ENCODE data around the gene APOL6. TPM values are rescaled to one million over a fixed set of nuclear protein-coding genes. Genes with fewer than 3 reads are reported as not detected.
A peak's percentile ranks its signal among the peaks of the same experiment; 100 is the strongest.

Gene APOL6
- total RNA-seq, 2 experiments from 2014 or later: 72.4 to 75.6 TPM

DNA sequence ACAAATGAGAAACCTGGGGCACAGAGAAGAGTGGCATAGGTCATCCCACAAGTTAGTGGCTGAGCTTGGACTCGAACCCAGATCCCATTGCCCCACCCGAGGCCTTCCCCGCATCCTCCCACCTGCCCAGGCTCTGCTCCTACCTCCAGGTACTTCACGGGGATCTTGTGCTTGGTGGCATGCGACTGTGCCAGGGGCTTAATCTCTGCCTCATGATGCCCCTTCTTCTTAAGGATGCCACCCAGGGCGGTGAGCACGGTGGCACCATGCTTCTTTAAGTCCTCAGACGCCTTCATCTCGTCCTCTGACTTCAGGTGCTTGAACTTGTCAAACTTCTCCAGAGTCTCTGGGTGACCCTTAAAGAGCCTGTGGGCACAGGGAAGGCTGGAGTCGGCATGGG is 37.5 kb upstream of the APOL6 start:
- Mint-ChIP-seq H3K27ac (no peak overlapping the region), H3K4me3 (no peak overlapping the region), H3K27me3 (peaks cover 8% of the 10 kb centered on the region), H3K9me3 (no peaks in the 10 kb centered on the region), H3K36me3 (ENCODE audit: low read depth) (no peaks in the 10 kb centered on the region), H3K4me1 (peaks cover 13% of the 10 kb centered on the region)
- ChIA-PET CTCF (no interaction called here), POLR2A (no interaction called here)
- no peak for DNase-seq

DNA sequence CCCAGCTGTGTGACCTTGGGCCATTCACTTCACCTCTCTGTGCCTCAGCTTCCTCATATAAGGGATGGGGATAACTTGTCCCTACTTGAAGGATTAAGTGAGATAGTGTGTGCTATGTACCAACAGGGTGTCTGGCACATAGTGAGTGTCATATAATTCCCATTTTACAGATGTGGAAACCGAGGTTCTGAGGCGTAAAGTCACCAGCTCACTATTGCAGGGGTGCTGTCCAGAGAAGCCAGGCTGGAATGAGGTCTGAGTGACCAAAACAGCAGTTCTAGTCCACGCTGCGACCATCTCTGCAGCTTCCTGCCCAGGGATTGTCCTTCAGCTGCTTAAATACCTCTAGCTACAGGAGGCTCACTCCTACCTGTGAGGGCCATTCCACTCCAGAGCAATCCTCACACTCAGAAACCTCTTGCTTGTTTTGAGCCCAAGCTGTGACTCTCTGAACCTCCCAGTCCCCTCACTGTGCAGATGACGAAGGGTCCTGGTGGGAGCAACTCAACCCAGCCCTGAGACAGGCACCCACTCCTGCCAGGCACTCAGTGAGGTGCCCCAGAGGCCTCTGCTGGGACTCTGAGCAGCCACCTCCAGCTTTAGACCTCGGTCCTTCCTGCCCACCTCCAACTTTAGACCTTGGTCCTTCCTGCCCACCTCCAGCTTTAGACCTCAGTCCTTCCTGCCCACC is 36.9 kb upstream of the APOL6 start:
- POLR2A ChIA-PET: interaction anchor here (0.7 kb wide), 1 partner anchor 72 kb away, joined by 3 read pairs; no protein-coding TSS in a partner anchor
- Mint-ChIP-seq H3K4me1 (peaks cover 19% of the 10 kb centered on the region), H3K9me3 (no peaks in the 10 kb centered on the region), H3K27ac (peak overlapping the region; percentile 28), H3K4me3 (no peak overlapping the region), H3K36me3 (ENCODE audit: low read depth) (no peaks in the 10 kb centered on the region), H3K27me3 (peaks cover 8% of the 10 kb centered on the region)
- CTCF ChIA-PET: interaction anchor here (0.6 to 1.7 kb wide), 3 partner anchors 260 to 454 kb away, joined by 3 to 5 read pairs (median 4); no protein-coding TSS in a partner anchor
- no peak for DNase-seq

DNA sequence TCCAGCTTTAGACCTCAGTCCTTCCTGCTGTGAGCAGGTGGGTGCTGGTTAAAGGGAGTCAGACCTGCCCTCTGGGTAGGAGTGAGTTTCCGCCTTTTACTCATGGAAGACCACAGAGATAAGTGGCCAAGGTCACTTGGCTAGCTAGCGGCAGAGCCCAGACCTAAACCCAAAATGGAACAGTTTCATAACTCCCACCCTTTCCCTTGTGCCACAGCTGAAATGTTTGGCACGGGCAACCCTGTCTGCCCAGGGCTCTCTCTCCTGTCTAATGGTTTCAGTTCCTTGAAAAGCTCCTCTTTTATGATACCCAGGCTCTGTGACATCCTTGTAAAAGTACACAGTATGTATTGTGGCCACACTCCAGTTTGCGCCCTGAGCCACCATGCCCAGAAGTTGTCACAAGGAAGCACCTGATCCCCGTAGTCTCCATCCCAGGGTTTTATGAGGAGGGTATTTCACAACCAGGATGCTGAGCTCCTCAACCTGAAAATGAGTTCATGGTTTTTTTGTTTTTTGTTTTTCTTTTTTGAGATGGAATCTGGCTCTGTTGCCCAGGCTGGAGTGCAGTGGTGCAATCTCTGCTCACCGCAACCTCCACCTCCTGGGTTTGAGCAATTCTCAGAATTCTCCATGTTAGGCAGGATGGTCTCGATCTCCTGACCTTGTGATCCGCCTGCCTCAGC is 36.2 kb upstream of the APOL6 start:
- H3K27me3 Mint-ChIP-seq: peaks cover 8% of the 10 kb centered on the region
- H3K36me3 Mint-ChIP-seq (ENCODE audit: low read depth): no peaks in the 10 kb centered on the region
- peaks cover 26% of the 10 kb centered on the region for H3K4me1 Mint-ChIP-seq
- no peaks in the 10 kb centered on the region for H3K9me3 Mint-ChIP-seq
- CTCF ChIA-PET: interaction anchor here (0.6 to 1.7 kb wide), 3 partner anchors 261 to 454 kb away, joined by 3 to 5 read pairs (median 4); no protein-coding TSS in a partner anchor
- POLR2A ChIA-PET: interaction anchor here (0.7 kb wide), 1 partner anchor 72 kb away, joined by 3 read pairs; no protein-coding TSS in a partner anchor
- no peak overlapping the region for H3K4me3 Mint-ChIP-seq
- DNase-seq: no peak
- peak overlapping the region; percentile 28 for H3K27ac Mint-ChIP-seq

DNA sequence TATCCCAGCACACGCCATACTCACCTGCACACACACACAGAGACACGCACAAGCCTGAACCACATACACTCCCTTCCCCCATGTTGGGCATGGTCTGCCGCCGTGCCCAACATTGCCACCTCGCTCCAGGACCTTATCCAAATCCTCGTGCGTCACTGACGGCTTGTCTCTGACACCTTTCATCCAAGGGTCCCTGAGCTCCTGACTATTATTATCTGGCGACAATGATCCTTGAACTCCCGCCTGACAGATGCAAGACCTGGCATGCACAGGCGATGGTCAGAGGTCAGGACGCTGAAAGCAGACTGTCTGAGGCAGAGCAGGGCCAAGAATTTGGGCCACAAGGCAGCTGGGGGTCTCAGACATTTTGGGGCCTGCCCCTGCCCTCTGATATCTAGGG is 35.3 kb upstream of the APOL6 start:
- Mint-ChIP-seq H3K9me3 (no peaks in the 10 kb centered on the region), H3K27ac (no peak overlapping the region), H3K27me3 (peaks cover 7% of the 10 kb centered on the region), H3K4me3 (no peak overlapping the region), H3K36me3 (ENCODE audit: low read depth) (no peaks in the 10 kb centered on the region), H3K4me1 (peaks cover 26% of the 10 kb centered on the region)
- CTCF ChIA-PET: interaction anchor here (1.7 kb wide), 1 partner anchor 453 kb away, joined by 4 read pairs; no protein-coding TSS in a partner anchor
- POLR2A ChIA-PET: no interaction called here
- no peak for DNase-seq

DNA sequence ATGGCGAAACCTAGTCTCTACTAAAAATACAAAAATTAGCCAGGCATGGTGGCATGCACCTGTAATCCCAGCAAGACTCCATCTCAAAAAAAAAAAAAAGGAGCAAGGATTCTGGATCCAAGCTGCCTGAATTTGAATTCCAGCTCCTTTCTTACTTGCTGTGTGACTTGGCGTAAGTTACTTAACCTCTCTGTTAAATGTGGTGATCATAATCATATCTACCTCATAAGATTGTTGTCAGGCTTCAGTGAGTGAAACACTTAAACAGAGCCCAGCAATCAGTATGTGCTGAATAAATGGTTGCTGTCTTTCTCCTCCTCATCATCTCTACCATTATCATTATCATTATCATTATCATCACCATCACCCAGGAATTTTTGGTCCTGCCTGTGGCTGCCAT is 33.8 kb upstream of the APOL6 start:
- Mint-ChIP-seq H3K4me1 (peaks cover 26% of the 10 kb centered on the region), H3K27ac (no peak overlapping the region), H3K27me3 (peaks cover 6% of the 10 kb centered on the region), H3K36me3 (ENCODE audit: low read depth) (no peaks in the 10 kb centered on the region), H3K9me3 (no peaks in the 10 kb centered on the region), H3K4me3 (no peak overlapping the region)
- POLR2A ChIA-PET: no interaction called here
- no peak for DNase-seq
- CTCF ChIA-PET: no interaction called here

DNA sequence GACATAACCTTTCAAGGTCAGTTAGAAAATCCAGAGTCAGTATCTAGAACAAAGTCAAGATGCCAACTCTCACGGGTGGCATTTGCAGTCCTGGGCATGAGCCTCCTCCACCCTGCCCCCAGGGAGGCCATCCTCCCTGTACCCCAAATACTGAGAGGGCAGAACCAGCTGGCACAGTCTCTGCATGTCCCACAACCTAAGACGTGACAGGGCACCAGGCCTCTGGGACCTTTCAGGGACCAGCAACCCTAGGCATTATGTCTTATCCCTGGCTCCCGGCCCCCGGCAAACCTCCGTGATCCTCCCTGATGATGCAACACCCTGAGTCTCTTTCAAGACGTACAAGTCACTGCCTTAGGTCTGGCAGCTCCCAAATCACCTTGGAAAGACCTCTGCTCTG is 33.1 kb upstream of the APOL6 start:
- no peaks in the 10 kb centered on the region for H3K9me3 Mint-ChIP-seq
- no peak for DNase-seq
- peaks cover 5% of the 10 kb centered on the region for H3K27me3 Mint-ChIP-seq
- H3K4me3 Mint-ChIP-seq: no peak overlapping the region
- H3K36me3 Mint-ChIP-seq (ENCODE audit: low read depth): no peaks in the 10 kb centered on the region
- no peak overlapping the region for H3K27ac Mint-ChIP-seq
- ChIA-PET POLR2A (no interaction called here), CTCF (no interaction called here)
- peaks cover 26% of the 10 kb centered on the region for H3K4me1 Mint-ChIP-seq

DNA sequence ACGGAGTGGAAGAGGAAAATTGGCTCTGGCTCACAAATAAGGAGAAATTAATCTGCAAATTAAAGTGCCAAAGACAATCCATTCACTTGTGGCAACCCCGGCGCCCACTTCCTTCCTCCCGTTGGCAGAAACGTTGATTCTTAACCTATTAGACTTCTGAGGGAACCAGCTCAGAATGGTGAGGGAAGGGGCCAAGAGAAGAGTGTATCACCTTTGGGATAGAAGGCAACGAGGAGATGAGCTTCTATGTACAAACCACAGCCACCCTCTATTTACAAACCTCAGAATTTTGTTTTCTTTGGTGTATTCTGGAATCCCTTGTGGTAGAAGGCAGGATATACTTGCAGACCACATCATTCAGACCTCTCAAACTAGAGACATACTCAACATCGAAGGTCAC is 32.2 kb upstream of the APOL6 start:
- DNase-seq: no peak
- no peaks in the 10 kb centered on the region for H3K36me3 Mint-ChIP-seq (ENCODE audit: low read depth)
- H3K4me1 Mint-ChIP-seq: peaks cover 26% of the 10 kb centered on the region
- H3K9me3 Mint-ChIP-seq: no peaks in the 10 kb centered on the region
- ChIA-PET CTCF (interaction anchor here (0.8 kb wide), 1 partner anchor 11 kb away, joined by 3 read pairs; no protein-coding TSS in a partner anchor), POLR2A (no interaction called here)
- no peak overlapping the region for H3K4me3 Mint-ChIP-seq
- H3K27me3 Mint-ChIP-seq: peaks cover 2% of the 10 kb centered on the region
- no peak overlapping the region for H3K27ac Mint-ChIP-seq

DNA sequence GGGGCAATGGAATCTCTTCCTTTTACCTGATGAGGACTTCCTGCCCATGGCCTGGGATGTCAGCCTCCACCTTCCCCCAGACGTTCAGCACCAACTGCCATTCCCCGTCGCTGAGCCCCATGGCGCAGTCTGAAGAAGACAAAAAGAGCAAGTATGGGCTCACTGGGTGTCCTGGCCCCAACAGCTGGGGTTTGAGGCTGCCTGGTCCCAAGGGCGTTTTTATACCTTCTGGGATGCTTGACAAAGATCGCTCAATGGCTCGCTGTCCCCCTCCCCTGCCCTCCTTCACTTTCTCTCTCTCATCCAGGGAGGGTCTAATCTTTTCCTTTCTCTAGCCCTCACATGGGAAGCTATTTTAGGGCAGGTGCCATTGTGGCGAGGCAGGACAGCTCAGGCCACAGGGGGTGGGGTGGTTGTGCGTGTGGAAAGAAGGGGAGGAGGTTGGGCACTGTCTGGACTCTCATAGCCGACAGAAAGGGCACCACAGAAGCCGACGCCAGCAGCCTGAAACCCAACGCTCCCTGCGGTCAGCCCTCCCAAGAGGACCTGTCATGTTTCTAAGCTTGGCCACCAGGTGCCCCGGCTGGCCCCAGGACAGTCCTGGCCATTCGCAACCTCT is 31.0 kb upstream of the APOL6 start, which contains the start of gene MB:
Gene MB (minus strand): TSS at position 193 of the 619 bp plus-strand sequence. CDS start 72 bp downstream, at position 121.
- no peaks in the 10 kb centered on the region for H3K9me3 Mint-ChIP-seq
- ChIA-PET POLR2A (no interaction called here), CTCF (no interaction called here)
- DNase-seq: no peak
- H3K4me1 Mint-ChIP-seq: peaks cover 16% of the 10 kb centered on the region
- peaks cover 2% of the 10 kb centered on the region for H3K27me3 Mint-ChIP-seq
- H3K36me3 Mint-ChIP-seq (ENCODE audit: low read depth): no peaks in the 10 kb centered on the region
- H3K4me3 Mint-ChIP-seq: no peak within 1 kb of the TSS
- no peak within 1 kb of the TSS for H3K27ac Mint-ChIP-seq

DNA sequence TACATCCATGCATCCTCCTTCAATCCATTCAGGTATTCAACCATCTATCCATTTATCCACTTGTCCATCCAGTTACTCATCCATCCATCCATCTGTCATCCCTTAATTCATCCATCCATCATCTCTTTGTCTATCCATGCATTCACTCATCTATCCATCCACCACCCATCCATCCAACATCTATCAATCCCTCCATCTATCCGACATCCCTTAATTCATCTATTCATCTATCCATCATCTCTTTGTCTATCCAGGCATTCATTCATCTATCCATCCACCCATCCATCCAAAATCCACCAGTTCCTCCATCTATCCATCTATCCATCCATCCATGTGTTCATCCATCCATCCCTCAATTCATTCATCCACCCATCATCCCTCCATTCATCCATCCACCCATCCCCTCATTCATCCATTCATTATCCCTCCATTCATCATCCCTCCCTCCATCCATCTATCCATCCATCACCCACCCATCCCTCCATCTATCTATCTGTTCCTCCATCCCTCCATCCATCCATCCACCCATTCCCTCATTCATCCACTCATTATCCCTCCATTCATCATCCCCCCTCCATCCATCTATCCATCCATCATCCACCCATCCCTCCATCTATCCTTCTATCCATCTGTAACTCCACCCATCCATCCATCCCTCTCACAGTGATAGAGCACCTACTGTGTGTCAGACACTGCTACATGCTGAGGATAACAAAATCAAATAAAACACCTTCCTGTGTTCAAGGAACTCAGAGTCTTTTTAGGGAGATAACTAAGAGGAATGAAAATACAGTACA is 29.6 kb upstream of the APOL6 start:
- no peak overlapping the region for H3K4me3 Mint-ChIP-seq
- ChIA-PET POLR2A (no interaction called here), CTCF (no interaction called here)

DNA sequence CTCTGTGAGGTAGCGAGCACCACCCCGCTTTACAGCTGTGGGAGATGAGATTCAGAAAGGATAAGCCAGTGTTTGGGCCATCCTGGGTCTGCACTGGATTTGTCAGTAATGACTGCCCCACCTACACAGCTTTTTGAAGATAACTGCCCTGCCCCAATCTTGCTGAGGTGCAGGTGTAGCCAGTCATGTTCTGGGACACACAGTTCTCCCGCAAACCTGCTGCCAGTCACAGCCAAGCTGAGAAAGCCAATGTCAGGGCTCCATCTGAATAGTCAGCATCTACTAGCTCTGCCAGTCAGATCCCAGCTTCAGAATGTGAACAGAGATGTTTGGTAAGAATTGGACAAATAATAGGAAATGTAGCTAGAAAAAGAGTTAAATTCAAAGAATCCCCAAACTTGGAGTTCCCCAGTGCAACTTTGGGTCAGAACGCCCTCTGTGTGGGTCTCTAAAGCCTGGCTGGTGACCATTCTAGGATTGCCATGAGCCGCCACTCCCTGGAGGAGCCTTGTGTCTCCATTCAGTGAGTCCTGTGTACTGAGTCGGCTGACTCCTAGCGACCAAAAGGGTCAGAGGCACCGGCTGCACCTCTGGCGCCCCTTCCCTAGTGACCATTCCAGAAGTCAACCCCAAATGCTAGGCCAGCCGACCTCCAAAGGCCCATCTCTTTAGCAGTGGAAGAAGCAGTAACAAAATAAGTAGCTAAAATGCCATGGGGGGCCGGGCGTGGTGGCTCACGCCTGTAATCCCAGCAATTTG is 28.7 kb upstream of the APOL6 start:
- Mint-ChIP-seq H3K4me1 (peaks cover 18% of the 10 kb centered on the region), H3K27me3 (peaks cover 4% of the 10 kb centered on the region), H3K27ac (no peak overlapping the region), H3K9me3 (no peaks in the 10 kb centered on the region), H3K4me3 (no peak overlapping the region), H3K36me3 (ENCODE audit: low read depth) (no peaks in the 10 kb centered on the region)
- CTCF ChIA-PET: no interaction called here
- DNase-seq: no peak
- POLR2A ChIA-PET: interaction anchor here (1.0 kb wide), 1 partner anchor 29 kb away, joined by 3 read pairs; the partner anchor contains the start of gene APOL6

More for the DNA sequence above, 29.6 kb upstream of the APOL6 start:
- peaks cover 18% of the 10 kb centered on the region for H3K4me1 Mint-ChIP-seq
- H3K27ac Mint-ChIP-seq: no peak overlapping the region
- DNase-seq: no peak
- H3K27me3 Mint-ChIP-seq: peaks cover 2% of the 10 kb centered on the region
- H3K36me3 Mint-ChIP-seq (ENCODE audit: low read depth): no peaks in the 10 kb centered on the region
- no peaks in the 10 kb centered on the region for H3K9me3 Mint-ChIP-seq

DNA sequence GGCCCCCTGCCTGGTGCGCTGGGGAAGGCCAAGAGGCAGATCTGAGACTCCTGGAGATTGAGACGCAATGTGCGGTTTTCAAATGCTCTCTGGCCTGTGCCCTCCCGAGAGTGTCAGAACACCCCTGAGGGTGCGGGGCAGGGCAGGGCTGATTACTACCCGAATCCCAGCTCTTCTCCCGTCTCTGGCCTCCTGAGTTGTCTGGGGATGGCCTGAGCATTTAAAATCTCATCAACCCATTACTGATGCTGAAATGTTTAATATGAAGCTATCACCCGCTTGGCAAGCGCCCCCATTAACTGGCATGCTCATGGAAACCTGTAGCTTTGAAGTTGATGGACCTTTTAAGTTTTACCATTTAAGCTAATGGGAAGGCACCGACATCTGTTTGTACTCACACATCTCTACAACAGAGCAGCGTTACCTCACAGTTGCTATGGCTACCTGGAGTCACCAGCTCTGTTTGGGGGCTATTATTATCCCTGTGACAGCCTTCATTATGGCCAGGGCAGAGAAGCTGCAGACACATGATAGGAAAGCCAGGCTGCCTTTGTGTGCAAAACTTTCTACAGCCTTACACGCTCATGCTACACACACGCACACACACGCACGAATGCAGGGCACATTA is 27.5 kb upstream of the APOL6 start:
- H3K4me1 Mint-ChIP-seq: peaks cover 14% of the 10 kb centered on the region
- peaks cover 13% of the 10 kb centered on the region for H3K27me3 Mint-ChIP-seq
- no peak overlapping the region for H3K4me3 Mint-ChIP-seq
- H3K36me3 Mint-ChIP-seq (ENCODE audit: low read depth): no peaks in the 10 kb centered on the region
- H3K9me3 Mint-ChIP-seq: no peaks in the 10 kb centered on the region
- CTCF ChIA-PET: interaction anchor here (0.5 to 1.1 kb wide), 5 partner anchors 10 to 270 kb away, joined by 3 to 4 read pairs (median 3); no protein-coding TSS in a partner anchor
- no peak overlapping the region for H3K27ac Mint-ChIP-seq
- DNase-seq: no peak
- POLR2A ChIA-PET: no interaction called here

DNA sequence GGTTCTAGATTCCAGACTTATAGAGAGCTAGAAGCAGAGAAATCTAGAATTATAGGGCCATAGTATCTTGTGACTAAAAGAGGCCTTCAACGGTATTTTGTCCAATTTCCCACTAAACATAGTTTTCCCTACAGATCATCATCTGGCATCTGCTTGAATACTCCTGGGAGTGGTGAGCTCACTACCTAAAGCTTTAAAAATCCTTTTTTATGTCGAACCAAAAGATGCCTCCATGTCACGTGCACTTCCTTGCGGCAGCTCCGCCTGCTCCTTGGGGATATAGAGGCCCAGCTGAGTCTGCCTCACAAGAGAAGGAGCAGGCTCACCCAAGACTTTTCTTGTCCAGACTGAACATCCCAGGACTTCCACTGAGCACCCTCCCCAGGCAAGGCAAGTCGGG is 26.8 kb upstream of the APOL6 start:
- H3K4me3 Mint-ChIP-seq: no peak overlapping the region
- no peak for DNase-seq
- H3K27me3 Mint-ChIP-seq: peaks cover 16% of the 10 kb centered on the region
- no peaks in the 10 kb centered on the region for H3K36me3 Mint-ChIP-seq (ENCODE audit: low read depth)
- ChIA-PET CTCF (interaction anchor here (0.7 to 1.3 kb wide), 5 partner anchors 9 to 270 kb away, joined by 3 to 5 read pairs (median 3); no protein-coding TSS in a partner anchor), POLR2A (no interaction called here)
- no peaks in the 10 kb centered on the region for H3K9me3 Mint-ChIP-seq
- peaks cover 7% of the 10 kb centered on the region for H3K4me1 Mint-ChIP-seq
- no peak overlapping the region for H3K27ac Mint-ChIP-seq
